NCI-H128 (cell line): Measurements from ENCODE around the gene USP17L29.
"Not testable (repeated sequence)": the region's sequence is repeated elsewhere in the genome, so short reads cannot be mapped to it uniquely, and the experiment has no call there.

Experiments used
- DNase-seq: peaks from one replicate; lab custom pipeline; 2025; ENCODE audit not compliant: unreplicated experiment; lab: John Stamatoyannopoulos, UW

Gene USP17L29

GRCh38 chr4:9353338-9353737, at the start of gene USP17L29:
Gene USP17L29, plus strand, starts transcription at chr4:9353638. Its CDS starts 0 bp downstream, at chr4:9353638.
- DNase-seq: not testable (repeated sequence)

- DNase-seq: not testable (repeated sequence)
Measured at GRCh38 chr4:9324191-9324590, 29.2 kb upstream of the USP17L29 start.

- not testable (repeated sequence) for DNase-seq
Measured at GRCh38 chr4:9324865-9325264, 28.6 kb upstream of the USP17L29 start, which contains the start of gene USP17L24. Gene USP17L24, plus strand, starts transcription at chr4:9325165. Its CDS starts 0 bp downstream, at chr4:9325165.

GRCh38 chr4:9329611-9330010, 23.8 kb upstream of the USP17L29 start, which contains the start of gene USP17L25:
Gene USP17L25, plus strand, starts transcription at chr4:9329911. Its CDS starts 0 bp downstream, at chr4:9329911.
- not testable (repeated sequence) for DNase-seq

GRCh38 chr4:9334358-9334757, 19.1 kb upstream of the USP17L29 start, which contains the start of gene USP17L26:
Gene USP17L26, plus strand, starts transcription at chr4:9334658. Its CDS starts 0 bp downstream, at chr4:9334658.
- DNase-seq: not testable (repeated sequence)

DNA sequence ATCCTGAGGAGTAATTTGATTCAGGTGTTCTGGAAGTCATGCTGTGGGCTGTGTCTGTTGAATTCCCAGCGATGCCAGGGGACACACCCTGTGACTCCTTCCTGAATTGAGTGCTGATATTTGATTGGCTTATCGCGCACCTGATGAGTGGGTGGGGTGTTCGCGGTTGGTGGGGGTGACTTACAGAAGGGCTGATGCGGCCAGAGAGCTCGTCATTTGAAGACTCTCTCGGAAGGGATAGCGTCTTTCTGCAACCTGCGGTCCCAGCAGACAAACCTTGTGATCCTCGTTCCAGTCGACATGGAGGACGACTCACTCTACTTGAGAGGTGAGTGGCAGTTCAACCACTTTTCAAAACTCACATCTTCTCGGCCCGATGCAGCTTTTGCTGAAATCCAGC, 14.3 kb upstream of the USP17L29 start, which contains the start of gene USP17L5:
Gene USP17L5 (plus strand): TSS at position 301 of the 400 bp plus-strand sequence. CDS start 0 bp downstream, at position 301.
- not testable (repeated sequence) for DNase-seq

DNA sequence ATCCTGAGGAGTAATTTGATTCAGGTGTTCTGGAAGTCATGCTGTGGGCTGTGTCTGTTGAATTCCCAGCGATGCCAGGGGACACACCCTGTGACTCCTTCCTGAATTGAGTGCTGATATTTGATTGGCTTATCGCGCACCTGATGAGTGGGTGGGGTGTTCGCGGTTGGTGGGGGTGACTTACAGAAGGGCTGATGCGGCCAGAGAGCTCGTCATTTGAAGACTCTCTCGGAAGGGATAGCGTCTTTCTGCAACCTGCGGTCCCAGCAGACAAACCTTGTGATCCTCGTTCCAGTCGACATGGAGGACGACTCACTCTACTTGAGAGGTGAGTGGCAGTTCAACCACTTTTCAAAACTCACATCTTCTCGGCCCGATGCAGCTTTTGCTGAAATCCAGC, 9.6 kb upstream of the USP17L29 start, which contains the start of gene USP17L27:
Gene USP17L27 (plus strand): TSS at position 301 of the 400 bp plus-strand sequence. CDS start 0 bp downstream, at position 301.
- not testable (repeated sequence) for DNase-seq

DNA sequence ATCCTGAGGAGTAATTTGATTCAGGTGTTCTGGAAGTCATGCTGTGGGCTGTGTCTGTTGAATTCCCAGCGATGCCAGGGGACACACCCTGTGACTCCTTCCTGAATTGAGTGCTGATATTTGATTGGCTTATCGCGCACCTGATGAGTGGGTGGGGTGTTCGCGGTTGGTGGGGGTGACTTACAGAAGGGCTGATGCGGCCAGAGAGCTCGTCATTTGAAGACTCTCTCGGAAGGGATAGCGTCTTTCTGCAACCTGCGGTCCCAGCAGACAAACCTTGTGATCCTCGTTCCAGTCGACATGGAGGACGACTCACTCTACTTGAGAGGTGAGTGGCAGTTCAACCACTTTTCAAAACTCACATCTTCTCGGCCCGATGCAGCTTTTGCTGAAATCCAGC, 4.8 kb upstream of the USP17L29 start, which contains the start of gene USP17L28:
Gene USP17L28 (plus strand): TSS at position 301 of the 400 bp plus-strand sequence. CDS start 0 bp downstream, at position 301.
- not testable (repeated sequence) for DNase-seq

DNA sequence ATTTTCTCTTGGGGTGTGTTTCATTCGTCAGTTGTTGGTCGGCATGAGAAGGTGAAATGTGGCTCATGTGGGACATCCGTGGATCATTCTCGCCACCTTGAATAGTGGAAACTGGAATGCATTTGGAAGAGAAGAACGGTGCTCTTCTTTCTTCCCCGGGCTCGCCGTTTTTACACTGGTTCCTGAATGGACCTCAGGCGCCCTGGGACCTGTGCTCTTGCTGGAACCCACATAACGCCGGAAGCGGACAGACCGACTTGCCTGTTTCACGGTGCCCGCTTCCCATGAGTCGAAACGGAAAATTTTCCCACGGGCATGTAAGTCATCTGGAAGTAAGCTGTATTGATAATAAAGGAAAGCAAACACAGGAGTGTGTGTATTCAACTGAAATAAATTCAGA, 2.6 kb upstream of the USP17L29 start:
- DNase-seq: not testable (repeated sequence)

DNA sequence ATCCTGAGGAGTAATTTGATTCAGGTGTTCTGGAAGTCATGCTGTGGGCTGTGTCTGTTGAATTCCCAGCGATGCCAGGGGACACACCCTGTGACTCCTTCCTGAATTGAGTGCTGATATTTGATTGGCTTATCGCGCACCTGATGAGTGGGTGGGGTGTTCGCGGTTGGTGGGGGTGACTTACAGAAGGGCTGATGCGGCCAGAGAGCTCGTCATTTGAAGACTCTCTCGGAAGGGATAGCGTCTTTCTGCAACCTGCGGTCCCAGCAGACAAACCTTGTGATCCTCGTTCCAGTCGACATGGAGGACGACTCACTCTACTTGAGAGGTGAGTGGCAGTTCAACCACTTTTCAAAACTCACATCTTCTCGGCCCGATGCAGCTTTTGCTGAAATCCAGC, 9.4 kb downstream of the USP17L29 start, which contains the start of gene USP17L30:
Gene USP17L30 (plus strand): TSS at position 301 of the 400 bp plus-strand sequence. CDS start 0 bp downstream, at position 301.
- DNase-seq: not testable (repeated sequence)

DNA sequence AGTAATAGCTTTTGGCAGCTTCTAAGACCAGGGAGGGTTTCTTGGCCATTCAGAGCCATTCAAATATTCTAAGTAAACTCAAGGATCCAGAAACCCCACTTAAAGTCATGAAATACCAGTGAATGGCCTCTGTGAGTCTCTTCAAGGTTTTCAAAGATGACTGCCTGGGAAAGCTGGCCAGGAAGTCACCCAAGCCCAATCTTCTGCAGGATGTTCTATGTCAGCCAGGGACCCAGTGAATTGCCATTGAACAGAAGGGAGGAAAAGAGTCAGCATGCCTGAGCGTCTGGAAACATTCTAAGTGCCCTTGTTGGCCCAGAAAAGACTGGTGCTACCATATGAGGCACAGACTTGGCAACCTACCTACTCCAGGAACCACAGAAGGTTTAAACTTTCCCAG, 26.4 kb downstream of the USP17L29 start:
- not testable (repeated sequence) for DNase-seq

GRCh38 chr4:9381012-9381534, 27.6 kb downstream of the USP17L29 start:
- DNase-seq: not testable (repeated sequence)

DNA sequence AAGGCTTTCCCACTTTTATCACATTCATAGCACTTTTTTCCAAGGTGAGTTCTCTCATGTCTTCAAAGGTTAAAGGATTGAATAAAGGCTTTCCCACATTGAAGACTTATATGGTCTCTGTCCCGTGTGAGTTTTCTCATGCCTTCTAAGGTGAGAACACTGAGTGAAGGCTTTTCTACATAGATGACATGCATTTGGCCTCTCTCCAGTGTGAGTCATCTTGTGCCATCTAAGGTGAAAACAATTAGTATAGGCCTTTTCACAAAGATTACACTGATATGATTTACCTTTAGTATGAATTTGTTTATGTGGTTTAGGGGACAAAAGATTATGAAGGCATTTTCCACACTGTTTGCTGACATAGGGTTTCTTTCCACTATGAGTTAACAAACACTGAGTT, 30.7 kb downstream of the USP17L29 start:
- no peak for DNase-seq

- DNase-seq: not testable (repeated sequence)
Measured at GRCh38 chr4:9389001-9389400, 35.6 kb downstream of the USP17L29 start.
